Lower lobe of right lung (tissue), 2 donors: Measurements from ENCODE around the gene RANBP9. TPM values are rescaled to one million over a fixed set of nuclear protein-coding genes. Genes with fewer than 3 reads are reported as not detected.

Experiments used
- ATAC-seq, 2 donors: fragments of 200-7000 bp; cut with Tn5 transposase; one replicate each; pipeline ENCODE4 v1.9.1; 2020 to 2022; ENCODE audit warnings: mild to moderate bottlenecking in 2 of 2, moderate library complexity in 2 of 2
- DNase-seq: peaks from one replicate; pipeline ENCODE4 v3.0.0-alpha.2; 2020
- H3K27ac ChIP-seq: fragments of 200-600 bp; one replicate; pipeline ENCODE4 v1.8.0; 2022
- H3K27me3 ChIP-seq: fragments of 200-600 bp; one replicate; pipeline ENCODE4 v1.8.0; 2022; ENCODE audit warnings: low read depth
- H3K36me3 ChIP-seq: fragments of 200-600 bp; one replicate; pipeline ENCODE4 v1.8.0; 2022; ENCODE audit warnings: mild to moderate bottlenecking
- H3K4me1 ChIP-seq: fragments of 200-600 bp; one replicate; pipeline ENCODE4 v1.8.0; 2022
- H3K4me3 ChIP-seq: fragments of 200-600 bp; one replicate; pipeline ENCODE4 v1.8.0; 2022; ENCODE audit warnings: mild to moderate bottlenecking
- H3K9me3 ChIP-seq: fragments of 200-600 bp; one replicate; pipeline ENCODE4 v1.8.0; 2022
- intact Hi-C: fragments of 100-400 bp; cut with DNase I; formaldehyde crosslinking; loops from one replicate; pipeline ENCODE4 v1.11.0; 2022
- total RNA-seq: library from RNA; stranded (reverse); fragmentation: NEBNext Ultra II Directional; extraction: Animal tissue kit (Norgen Biotek cat#: 25700); gene quantifications from one replicate; pipeline ENCODE4 v1.2.1, GENCODE V29; 2021
- TF ChIP-seq, protein P1 (sequence below): fragments of 200-600 bp; IDR thresholded peaks from one replicate; pipeline ENCODE4 v1.8.0; 2022; ENCODE audit warnings: antibody characterized with exemption, mild to moderate bottlenecking
- donor health status: DM: no; HTN: yes; CAD: no; lungs with severe emphysema.

Gene RANBP9
- total RNA-seq, 1 donor from 2014 or later: 37.0 TPM

DNA sequence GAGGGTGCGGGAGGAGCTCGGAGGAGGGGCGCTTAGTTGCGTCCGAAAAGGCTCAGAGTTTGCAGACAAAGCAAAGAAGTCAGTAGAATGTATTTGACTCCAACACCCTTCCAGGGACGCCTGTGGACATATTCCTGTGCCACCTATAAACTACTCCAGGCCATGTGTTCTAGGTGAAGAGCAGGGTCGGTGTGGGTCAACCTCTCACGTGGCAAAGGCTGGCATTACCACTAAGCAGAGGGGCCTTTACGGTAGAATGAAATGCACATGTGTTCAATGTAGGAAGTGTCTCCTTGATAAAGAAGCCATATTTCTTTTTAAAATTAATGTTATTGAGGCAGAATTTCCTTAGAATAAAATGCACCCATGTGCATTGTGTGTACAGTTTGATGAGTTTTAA, 121.8 kb downstream of the RANBP9 start:
- Histone ChIP-seq H3K27ac (no peak overlapping the region), H3K4me3 (no peak overlapping the region), H3K27me3 (no peaks in the 10 kb centered on the region), H3K36me3 (peaks cover 64% of the 10 kb centered on the region), H3K4me1 (no peaks in the 10 kb centered on the region), H3K9me3 (no peaks in the 10 kb centered on the region)
- TF ChIP-seq, protein P1, sequence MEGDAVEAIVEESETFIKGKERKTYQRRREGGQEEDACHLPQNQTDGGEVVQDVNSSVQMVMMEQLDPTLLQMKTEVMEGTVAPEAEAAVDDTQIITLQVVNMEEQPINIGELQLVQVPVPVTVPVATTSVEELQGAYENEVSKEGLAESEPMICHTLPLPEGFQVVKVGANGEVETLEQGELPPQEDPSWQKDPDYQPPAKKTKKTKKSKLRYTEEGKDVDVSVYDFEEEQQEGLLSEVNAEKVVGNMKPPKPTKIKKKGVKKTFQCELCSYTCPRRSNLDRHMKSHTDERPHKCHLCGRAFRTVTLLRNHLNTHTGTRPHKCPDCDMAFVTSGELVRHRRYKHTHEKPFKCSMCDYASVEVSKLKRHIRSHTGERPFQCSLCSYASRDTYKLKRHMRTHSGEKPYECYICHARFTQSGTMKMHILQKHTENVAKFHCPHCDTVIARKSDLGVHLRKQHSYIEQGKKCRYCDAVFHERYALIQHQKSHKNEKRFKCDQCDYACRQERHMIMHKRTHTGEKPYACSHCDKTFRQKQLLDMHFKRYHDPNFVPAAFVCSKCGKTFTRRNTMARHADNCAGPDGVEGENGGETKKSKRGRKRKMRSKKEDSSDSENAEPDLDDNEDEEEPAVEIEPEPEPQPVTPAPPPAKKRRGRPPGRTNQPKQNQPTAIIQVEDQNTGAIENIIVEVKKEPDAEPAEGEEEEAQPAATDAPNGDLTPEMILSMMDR: no peak
- ATAC-seq (no peak), DNase-seq (no peak)
- intact Hi-C loops: no loop called here

DNA sequence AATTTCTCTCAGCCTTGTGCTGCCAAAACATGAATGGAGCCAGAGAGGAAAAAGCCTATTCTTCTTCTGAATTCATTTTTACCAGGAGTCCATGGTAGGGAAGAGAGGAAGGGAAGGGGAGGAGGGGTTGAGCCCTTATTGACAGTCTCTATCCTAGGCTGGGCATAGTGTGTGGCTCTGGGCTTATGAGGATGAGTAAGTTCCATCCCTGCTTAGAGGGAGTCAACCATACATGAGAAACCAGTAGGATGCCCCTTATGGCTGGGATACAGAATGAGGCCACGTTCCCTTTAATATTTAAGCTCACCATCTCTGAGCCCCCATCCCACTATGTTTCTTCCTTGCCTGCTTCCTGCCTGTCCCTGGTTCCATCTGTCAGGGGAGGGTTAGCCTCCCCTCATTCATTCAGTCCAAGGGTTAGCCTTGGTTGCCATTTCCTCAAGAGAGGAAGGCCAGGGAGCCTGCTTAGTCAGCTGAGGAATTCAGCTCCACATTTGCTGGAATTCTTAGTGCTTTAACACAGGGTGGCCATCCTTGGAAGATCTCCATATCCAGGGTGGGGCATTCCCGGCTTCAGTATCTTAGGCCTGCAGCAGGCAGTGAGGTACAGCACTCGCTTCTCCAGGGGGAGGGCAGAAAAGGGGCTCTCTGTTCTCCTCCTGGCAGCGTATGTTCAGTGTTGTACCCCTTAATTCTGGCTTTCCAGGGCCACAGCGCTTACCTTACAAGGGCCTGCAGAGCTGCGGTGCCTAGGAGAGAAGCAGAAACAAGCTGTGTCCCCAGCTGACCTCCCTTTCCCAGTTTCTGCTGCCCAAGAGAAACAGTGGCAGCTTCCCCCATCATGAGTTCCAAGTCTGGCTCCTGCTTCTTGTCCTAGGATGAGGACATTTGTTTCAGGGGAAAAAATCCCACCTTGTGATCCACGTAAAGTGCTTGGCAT, 124.8 kb downstream of the RANBP9 start:
- Histone ChIP-seq H3K4me3 (no peak overlapping the region), H3K27ac (no peak overlapping the region), H3K36me3 (peaks cover 51% of the 10 kb centered on the region), H3K4me1 (no peaks in the 10 kb centered on the region), H3K9me3 (no peaks in the 10 kb centered on the region), H3K27me3 (no peaks in the 10 kb centered on the region)
- DNase-seq (no peak), ATAC-seq (no peak)
- TF ChIP-seq, protein P1: no peak
- intact Hi-C loops: no loop called here

DNA sequence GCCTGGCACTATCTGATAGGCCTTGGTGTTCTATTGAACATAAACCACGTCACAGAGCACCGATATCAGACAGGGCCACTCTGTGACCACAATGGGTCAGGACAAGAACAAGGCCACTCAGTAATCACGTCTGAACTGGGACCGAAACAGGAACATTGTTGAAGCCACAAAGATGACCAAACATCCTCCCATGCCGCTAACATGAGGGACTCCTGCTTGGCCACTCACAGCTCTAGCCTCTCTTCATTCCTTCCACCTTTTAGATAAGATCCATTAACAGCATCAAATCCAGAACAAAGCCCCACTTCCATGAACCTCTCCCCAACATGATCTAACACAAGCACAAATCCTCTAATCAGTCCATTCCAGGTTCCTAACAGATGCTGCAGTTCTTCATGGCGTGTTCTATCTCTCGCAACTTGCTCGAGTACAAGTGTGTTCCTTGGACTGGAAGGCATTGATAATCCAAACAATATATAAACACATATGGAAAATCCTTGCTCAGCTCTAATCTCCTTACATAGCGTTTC, 129.9 kb downstream of the RANBP9 start:
- Histone ChIP-seq H3K4me1 (no peaks in the 10 kb centered on the region), H3K27me3 (no peaks in the 10 kb centered on the region), H3K9me3 (no peaks in the 10 kb centered on the region), H3K36me3 (peaks cover 31% of the 10 kb centered on the region), H3K4me3 (no peak overlapping the region), H3K27ac (no peak overlapping the region)
- ATAC-seq (peak; percentile 67 to 71), DNase-seq (no peak)
- TF ChIP-seq, protein P1: no peak
- intact Hi-C loops: no loop called here

DNA sequence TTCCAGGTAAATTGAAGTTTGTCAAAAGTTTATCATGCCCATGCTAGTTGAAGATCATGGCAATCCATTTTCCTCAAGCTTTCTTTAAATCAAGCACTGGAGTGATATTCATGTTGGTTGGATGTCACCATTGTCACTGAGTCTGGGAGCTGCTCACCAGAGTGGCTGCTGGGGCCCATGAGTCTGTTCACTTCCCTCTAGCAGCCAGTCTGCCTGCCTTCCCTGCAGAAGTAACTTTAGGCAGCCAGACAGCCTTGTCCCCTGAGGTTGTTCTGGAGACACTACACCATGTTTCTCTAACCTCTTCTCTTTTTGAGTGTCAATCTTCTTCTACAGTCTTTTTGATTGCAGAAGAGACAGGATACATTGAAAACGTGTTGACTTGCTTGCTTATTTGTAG, 131.7 kb downstream of the RANBP9 start:
- DNase-seq (no peak), ATAC-seq (no peak)
- Histone ChIP-seq H3K36me3 (peaks cover 25% of the 10 kb centered on the region), H3K9me3 (no peaks in the 10 kb centered on the region), H3K4me1 (peaks cover 7% of the 10 kb centered on the region), H3K27me3 (no peaks in the 10 kb centered on the region), H3K4me3 (no peak overlapping the region), H3K27ac (no peak overlapping the region)
- intact Hi-C loops: no loop called here
- TF ChIP-seq, protein P1: no peak

DNA sequence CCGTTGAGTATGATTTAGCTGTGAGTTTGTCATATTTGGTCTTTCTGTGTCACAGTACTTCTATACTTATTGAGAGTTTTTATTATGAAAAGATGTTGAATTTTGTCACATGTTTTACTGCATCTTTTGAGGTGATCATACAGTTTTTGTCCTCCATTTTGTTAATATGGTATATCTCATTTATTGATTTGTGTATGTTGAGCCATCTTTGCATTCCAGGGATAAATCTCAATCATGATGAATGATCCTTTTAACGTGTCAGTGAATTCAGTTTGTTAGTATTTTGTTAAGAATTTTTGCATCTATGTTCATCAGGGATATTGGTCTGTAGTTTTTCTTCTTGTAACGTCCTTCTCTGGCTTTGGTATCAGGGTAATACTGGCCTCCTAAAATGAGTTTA, 133.7 kb downstream of the RANBP9 start:
- TF ChIP-seq, protein P1: no peak
- no peak overlapping the region for H3K27ac ChIP-seq
- intact Hi-C loops: no loop called here
- no peak overlapping the region for H3K4me3 ChIP-seq
- DNase-seq (no peak), ATAC-seq (no peak)
- peaks cover 15% of the 10 kb centered on the region for H3K36me3 ChIP-seq
- peaks cover 15% of the 10 kb centered on the region for H3K4me1 ChIP-seq
- no peaks in the 10 kb centered on the region for H3K9me3 ChIP-seq
- no peaks in the 10 kb centered on the region for H3K27me3 ChIP-seq
